Muscle of arm (tissue), 14 donors: Measurements from ENCODE around the gene ALDH6A1. TPM values are rescaled to one million over a fixed set of nuclear protein-coding genes. Genes with fewer than 3 reads are reported as not detected.
"Not testable (repeated sequence)": the region's sequence is repeated elsewhere in the genome, so short reads cannot be mapped to it uniquely, and the experiment has no call there.

Experiments
- DNase-seq: peaks from one replicate; pipeline ENCODE4 v3.0.0-alpha.2; 2013
- long read RNA-seq, 11 donors: transcript quantifications; one replicate each; lab custom pipeline, GENCODE V29; 2026
- polyA plus RNA-seq, 12 donors: library from polyadenylated mRNA; unstranded; fragments of 120-200 nt; gene quantifications; one replicate each; pipeline ENCODE4 v1.2.1, GENCODE V29; 2013; ENCODE audit not compliant: insufficient read length in 12 of 12

The ALDH6A1 gene
- polyA plus RNA-seq: 10 to 100 TPM in 11 of 12 donors, not detected in 1; 10.4 to 18.9 (median 14.3) TPM
- long read RNA-seq, donor 1, full-length matches to known transcripts: 5 of 5 reads
- long read RNA-seq, donor 1, partial matches to known transcripts: 0 of 5 reads
- long read RNA-seq, donor 1, other reads (novel, unspliced or antisense): 0 of 5 reads
- long read RNA-seq, donor 2: 0 reads
- long read RNA-seq, donor 3, full-length matches to known transcripts: 3 of 3 reads
- long read RNA-seq, donor 3, partial matches to known transcripts: 0 of 3 reads
- long read RNA-seq, donor 3, other reads (novel, unspliced or antisense): 0 of 3 reads
- long read RNA-seq, donor 4, full-length matches to known transcripts: 4 of 4 reads
- long read RNA-seq, donor 4, partial matches to known transcripts: 0 of 4 reads
- long read RNA-seq, donor 4, other reads (novel, unspliced or antisense): 0 of 4 reads
- long read RNA-seq, donor 5, full-length matches to known transcripts: 3 of 9 reads
- long read RNA-seq, donor 5, partial matches to known transcripts: 6 of 9 reads
- long read RNA-seq, donor 5, other reads (novel, unspliced or antisense): 0 of 9 reads
- long read RNA-seq, donor 6: 0 reads
- long read RNA-seq, donor 7, full-length matches to known transcripts: 3 of 3 reads
- long read RNA-seq, donor 7, partial matches to known transcripts: 0 of 3 reads
- long read RNA-seq, donor 7, other reads (novel, unspliced or antisense): 0 of 3 reads
- long read RNA-seq, donor 8, full-length matches to known transcripts: 2 of 2 reads
- long read RNA-seq, donor 8, partial matches to known transcripts: 0 of 2 reads
- long read RNA-seq, donor 8, other reads (novel, unspliced or antisense): 0 of 2 reads
- long read RNA-seq, donor 9, full-length matches to known transcripts: 1 of 1 reads
- long read RNA-seq, donor 9, partial matches to known transcripts: 0 of 1 reads
- long read RNA-seq, donor 9, other reads (novel, unspliced or antisense): 0 of 1 reads
- long read RNA-seq, donor 10, full-length matches to known transcripts: 2 of 33 reads
- long read RNA-seq, donor 10, partial matches to known transcripts: 22 of 33 reads
- long read RNA-seq, donor 10, other reads (novel, unspliced or antisense): 9 of 33 reads
- long read RNA-seq, donor 11, full-length matches to known transcripts: 2 of 2 reads
- long read RNA-seq, donor 11, partial matches to known transcripts: 0 of 2 reads
- long read RNA-seq, donor 11, other reads (novel, unspliced or antisense): 0 of 2 reads

- DNase-seq: peak; percentile 100
Observed at GRCh38 chr14:74084277-74085046, at the start of gene ALDH6A1, which contains the start of gene LIN52. ALDH6A1 (minus strand) TSS chr14:74084453; CDS start chr14:74084394, 59 bp downstream. LIN52 (plus strand) TSS chr14:74084956; CDS start chr14:74084975, 19 bp downstream.

- no peak for DNase-seq
Observed at GRCh38 chr14:74127634-74128033, 43.4 kb upstream of the ALDH6A1 start.

GRCh38 chr14:74126315-74127013 lies 42.2 kb upstream of the ALDH6A1 start:
- no peak for DNase-seq

- not testable (repeated sequence) for DNase-seq
Observed at GRCh38 chr14:74125487-74125886, 41.2 kb upstream of the ALDH6A1 start.

- peak; percentile 35 for DNase-seq
Observed at GRCh38 chr14:74111395-74112216, 27.4 kb upstream of the ALDH6A1 start.

- no peak for DNase-seq
Observed at GRCh38 chr14:74109369-74109768, 25.1 kb upstream of the ALDH6A1 start.

- no peak for DNase-seq
Observed at GRCh38 chr14:74105381-74105780, 21.1 kb upstream of the ALDH6A1 start.

GRCh38 chr14:74089251-74090020 lies 5.2 kb upstream of the ALDH6A1 start:
- no peak for DNase-seq

GRCh38 chr14:74085828-74086227 lies 1.6 kb upstream of the ALDH6A1 start:
- DNase-seq: no peak

GRCh38 chr14:74085047-74085637 lies 889 bp upstream of the ALDH6A1 start:
- no peak for DNase-seq

GRCh38 chr14:74083784-74084276 lies 423 bp downstream of the ALDH6A1 start:
- no peak for DNase-seq

GRCh38 chr14:74083161-74083560 lies 1.1 kb downstream of the ALDH6A1 start:
- DNase-seq: no peak

- no peak for DNase-seq
Observed at GRCh38 chr14:74081491-74081890, 2.8 kb downstream of the ALDH6A1 start.

- DNase-seq: no peak
Observed at GRCh38 chr14:74080820-74081460, 3.3 kb downstream of the ALDH6A1 start.

GRCh38 chr14:74077401-74077800 lies 6.9 kb downstream of the ALDH6A1 start:
- DNase-seq: no peak

- no peak for DNase-seq
Observed at GRCh38 chr14:74065746-74066575, 18.3 kb downstream of the ALDH6A1 start.
